Smooth muscle cell of the coronary artery (primary cell): ENCODE measurements around the gene APPL1. TPM values are rescaled to one million over a fixed set of nuclear protein-coding genes. Genes with fewer than 3 reads are reported as not detected.

ENCODE experiments used
- total RNA-seq: library from RNA; depleted of rRNA; stranded (reverse); fragments of >200 nt; gene quantifications from 2 replicates; pipeline ENCODE4 v1.2.3, GENCODE V29; 2014; ENCODE audit warnings: low replicate concordance

Gene APPL1
- 33.5 and 35.7 TPM in 2 replicates for total RNA-seq

GRCh38 chr3:57227204-57227929, at the start of gene APPL1:
TSS of gene APPL1 (plus strand) at chr3:57227729. CDS start at chr3:57227884, 155 bp downstream.

GRCh38 chr3:57199895-57200297, 27.6 kb upstream of the APPL1 start, which contains the start of gene HESX1:
TSS of gene HESX1 (minus strand) at chr3:57199978. CDS start at chr3:57199918, 60 bp downstream.

GRCh38 chr3:57292159-57292896, 64.8 kb downstream of the APPL1 start, which contains the start of gene ASB14:
TSS of gene ASB14 (minus strand) at chr3:57292685. CDS start at chr3:57292033, 652 bp downstream.

Other genes with a start within 250 kb of the APPL1 start
- gene SPATA12, start 167.1 kb upstream of the APPL1 start, total RNA-seq: under 0.01 and 0.23 TPM in 2 replicates
- 2.7 and 3.6 TPM in 2 replicates for gene IL17RD, start 62.4 kb upstream of the APPL1 start, total RNA-seq
- 0.15 TPM in 1 of 2 replicates, not detected in the other for gene HESX1, start 27.8 kb upstream of the APPL1 start, total RNA-seq
- gene ASB14, start 65.0 kb downstream of the APPL1 start, total RNA-seq: 0.12 TPM in 1 of 2 replicates, not detected in the other